GM10847 (cell line): ENCODE results near the gene ENTR1.

Source experiments
- POLR2A ChIP-seq: IDR thresholded peaks from 2 replicates; pipeline ENCODE4 v1.6.1; 2011; ENCODE audit not compliant: insufficient read length; ENCODE audit errors: extremely low read depth

The ENTR1 gene

DNA sequence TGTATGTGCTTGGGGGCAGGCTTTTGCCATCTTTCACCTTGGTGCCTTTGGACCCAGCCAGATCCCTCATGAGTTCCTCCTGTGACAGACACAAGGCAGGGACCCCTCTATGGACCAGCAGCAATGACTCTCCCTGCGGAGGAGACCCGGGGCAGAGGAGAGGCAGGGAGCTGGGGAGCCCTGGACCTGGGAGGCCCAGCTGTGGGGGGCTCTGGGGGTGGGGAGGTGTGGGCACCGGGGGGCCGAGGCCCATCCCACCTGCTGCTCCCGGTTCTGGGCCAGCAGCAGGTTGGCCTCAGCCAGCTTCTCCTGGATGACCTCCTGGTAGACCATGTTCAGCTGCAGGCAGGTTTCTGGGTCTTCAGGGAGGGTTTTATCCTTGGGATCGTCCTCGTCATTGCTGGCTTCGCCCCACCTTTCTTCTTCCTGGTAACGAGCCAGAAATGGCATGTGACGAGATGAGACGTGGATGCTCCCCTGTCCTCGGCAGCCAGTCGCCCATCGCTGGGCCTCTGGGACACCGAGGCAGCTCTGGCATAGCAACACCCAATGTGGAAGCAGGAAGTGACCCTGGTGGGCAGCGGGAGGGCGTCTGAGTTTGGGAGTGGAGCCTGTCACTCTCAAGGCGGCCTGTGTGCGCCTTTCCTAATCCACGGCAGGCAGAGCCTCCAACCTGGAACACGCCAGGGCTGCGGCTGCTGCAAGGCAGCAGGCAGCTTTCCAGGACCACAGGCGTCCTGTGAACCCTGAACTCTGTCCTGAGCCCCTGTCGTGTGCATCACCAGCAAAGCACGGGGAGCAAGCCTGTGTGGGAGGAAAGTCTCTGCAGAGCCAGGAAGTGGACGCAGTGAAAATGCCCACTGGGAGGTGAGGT, 14.8 kb downstream of the ENTR1 start:
- no peak for TF ChIP-seq POLR2A

DNA sequence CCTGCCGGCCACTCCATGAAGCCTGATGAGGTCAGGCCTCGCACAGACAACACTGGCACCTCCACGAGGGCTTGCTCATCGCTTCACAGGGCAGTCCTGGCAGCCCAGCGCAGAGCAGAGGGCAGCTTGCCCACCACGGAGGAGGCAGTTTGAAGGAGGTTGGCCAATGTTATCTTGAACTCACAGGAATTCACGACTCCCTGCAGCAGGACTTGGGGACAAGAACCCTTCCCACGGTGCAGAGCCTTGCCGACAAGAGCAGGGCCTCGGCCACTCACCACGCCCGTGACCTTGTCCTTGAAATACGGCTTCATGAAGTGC, 15.4 kb downstream of the ENTR1 start:
- no peak for TF ChIP-seq POLR2A

DNA sequence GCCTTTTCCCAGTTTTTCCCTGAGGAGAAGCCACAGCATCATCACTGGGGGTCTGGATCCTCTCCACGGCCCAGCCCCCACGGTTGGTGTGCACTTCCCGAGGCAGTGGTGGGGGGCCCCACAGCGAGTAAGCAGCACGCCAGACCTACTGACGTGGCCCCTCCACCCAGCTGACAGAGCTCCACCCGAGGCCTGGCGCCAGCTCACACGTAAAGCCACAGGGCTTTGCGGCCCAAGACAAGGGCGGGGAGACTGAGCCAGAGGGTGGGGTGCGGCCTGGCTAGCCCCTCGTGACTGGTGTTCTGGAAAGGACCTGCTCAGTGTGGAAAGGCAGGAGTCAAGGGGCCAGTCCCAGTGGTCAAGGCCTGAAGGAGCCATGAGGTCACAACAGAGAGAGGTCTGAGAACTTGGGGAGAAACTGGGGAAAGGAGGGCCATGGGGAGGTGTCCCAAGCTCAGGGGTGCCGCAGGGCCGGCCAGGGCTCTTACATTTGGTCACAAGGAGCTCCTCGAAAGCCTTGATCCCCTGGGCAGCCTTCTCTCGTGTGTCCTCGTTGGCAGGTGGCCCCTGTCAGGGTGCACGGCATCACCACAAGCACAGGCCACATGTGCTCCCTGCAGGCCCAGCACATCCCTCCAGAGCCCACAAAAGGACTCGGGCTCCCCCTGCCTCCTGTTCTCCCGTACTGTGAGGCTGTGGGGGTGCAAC, 15.9 kb downstream of the ENTR1 start:
- no peak for TF ChIP-seq POLR2A

DNA sequence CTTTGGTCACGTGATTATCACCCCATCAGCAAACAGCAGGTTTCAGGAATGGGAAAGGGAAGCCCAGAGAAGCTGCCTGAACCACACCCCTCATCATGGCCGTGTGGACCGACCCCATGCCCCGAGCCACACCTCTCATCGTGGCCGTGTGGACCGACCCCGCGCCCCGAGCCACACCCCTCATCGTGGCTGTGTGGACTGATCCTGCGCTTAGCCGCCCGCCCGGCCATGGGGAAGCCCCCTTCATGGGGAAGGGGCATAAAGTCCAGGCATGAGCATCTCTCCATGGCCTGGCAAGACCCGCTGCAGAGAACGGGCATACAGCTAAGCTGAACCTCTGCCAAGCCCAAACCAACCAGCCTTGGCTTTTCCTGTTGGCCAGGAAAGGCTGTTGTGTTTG, 16.9 kb downstream of the ENTR1 start:
- no peak for TF ChIP-seq POLR2A

DNA sequence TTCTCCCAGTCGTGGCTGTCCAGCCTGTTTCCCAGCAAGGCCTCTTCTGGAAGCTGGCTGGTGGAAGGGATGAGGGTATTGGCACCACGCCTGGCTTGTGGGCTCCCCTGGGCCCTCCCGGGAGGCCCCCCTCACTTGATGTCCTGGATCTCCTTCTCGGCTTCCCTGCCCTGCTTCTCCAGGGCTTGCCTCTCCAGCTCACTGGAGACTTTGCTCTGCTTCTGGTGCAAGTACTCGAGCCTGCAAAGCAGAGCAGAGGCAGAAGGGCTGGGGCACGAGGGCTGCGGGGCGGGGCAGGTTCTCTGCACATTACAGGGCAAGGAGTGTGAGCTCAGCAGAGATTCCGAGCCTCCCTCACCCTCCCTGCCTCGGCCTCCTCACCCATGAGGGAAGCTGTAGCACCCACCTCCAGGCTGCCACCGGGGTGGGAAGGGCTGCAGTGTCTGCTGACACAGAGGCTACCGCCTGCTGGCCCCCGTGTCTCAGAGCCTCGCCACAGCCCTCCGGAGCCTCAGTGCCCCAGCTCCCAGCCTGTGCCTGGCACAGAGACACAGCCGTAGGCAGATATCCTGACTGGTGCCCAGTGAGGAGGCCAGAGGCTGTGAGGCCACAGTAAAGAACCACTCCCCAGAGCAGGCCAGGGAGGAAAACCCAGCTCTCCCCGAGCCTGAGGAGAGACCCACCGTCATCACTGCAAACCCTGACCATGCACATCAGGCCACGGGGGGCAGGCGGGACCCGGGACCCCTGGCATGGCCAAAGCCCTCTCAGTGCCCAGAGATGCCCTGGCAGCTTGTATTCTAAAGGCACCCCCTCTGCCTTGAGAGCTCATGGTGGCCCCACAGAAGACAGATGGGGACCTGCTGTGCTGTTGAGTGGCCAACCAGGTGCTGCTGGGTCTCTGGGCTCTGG, 17.6 kb downstream of the ENTR1 start:
- TF ChIP-seq POLR2A, result no peak

DNA sequence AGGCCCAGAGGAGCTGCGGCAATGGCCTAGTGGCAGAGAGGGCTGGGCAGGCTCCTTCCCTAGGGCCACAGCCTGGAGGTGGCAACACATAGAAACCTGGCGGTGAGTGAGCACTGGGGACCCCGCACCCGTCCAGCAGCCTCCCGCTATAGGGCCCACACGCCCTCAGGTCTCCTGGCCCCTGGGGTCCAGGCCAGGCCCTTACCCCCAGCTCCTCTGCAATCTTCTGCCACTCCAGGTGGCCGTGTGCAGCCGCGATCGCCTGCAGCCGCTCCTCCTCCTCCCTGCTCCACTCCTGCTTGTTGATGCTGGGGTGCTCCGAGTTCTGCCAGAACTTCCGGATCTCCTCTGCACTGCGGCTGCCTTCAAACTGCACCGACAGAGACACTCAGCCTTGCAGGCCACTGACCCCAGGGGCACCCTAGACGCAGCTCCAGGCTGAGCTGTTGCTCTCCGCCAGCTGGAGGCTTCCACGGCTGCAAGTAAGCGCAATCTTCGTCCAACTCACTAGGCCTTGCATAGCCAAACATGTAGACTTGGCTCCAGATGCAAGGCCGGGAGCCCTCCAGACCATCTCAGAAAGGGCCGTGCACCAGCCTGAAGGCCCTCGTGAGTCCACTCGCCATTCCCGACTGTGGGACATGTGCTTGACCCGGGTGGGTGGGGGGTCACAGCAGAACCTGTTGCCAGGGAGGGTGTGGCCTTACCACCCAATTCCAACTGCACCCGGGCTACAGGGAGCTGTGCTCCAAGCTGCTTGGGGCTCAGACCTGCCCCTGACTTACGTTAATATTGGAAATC, 18.5 kb downstream of the ENTR1 start:
- TF ChIP-seq POLR2A, result no peak

DNA sequence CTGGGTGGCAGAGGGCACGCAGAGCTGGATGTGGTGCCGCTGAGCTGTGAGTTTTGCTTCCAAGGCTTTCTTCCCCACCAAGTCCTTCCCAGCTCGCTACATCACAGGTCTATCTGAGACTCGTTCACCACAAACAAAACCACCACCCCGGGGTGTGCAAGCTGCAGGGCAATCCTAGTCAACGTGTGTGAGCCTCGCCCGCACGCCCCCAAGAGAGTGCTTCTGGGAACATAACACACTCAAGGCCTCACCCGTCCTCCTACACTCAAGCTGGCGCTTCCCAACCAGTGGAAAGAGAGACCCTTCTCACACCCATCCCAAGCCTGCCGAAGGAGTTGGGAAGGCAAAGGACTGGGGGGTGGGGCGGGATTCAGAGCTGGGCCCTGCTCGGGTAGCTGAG, 21.0 kb downstream of the ENTR1 start:
- no peak for TF ChIP-seq POLR2A

DNA sequence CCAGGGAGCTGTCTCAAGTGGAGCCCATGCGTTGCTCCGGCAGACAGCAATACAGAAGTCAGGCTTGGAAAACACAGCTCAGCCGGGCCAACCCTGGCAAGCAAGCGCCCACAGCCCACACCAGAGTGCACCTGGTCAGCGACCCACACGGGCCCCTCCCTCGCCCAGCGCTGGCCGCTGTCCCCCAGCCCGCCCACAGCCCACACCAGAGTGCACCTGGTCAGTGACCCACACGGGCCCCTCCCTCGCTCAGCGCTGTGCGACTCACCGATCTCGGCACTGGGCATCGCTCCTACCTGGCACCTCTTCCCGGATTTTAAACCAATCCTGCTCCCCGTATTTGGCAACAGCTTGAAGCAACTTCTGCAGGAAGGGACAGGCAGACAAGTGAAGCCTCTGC, 23.2 kb downstream of the ENTR1 start:
- TF ChIP-seq POLR2A, result no peak

DNA sequence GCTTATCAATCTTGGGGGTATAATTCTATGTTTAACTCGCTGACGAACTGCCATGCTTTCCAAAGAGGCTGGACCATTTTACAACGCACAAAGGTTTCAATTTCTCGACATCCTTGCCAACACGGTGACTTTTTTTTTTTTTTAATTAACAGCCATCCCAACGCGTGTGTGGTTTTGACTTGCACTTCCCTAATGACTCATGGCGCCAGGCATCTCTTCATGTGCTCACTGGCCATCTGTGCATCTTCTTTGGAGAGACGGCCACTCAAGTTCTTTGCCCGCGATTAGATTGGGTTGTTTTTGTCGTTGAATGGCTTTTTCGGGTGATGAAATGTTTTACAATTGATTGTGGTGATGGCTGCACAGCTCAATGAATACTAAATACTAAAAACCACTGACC, 24.4 kb downstream of the ENTR1 start:
- no peak for TF ChIP-seq POLR2A

DNA sequence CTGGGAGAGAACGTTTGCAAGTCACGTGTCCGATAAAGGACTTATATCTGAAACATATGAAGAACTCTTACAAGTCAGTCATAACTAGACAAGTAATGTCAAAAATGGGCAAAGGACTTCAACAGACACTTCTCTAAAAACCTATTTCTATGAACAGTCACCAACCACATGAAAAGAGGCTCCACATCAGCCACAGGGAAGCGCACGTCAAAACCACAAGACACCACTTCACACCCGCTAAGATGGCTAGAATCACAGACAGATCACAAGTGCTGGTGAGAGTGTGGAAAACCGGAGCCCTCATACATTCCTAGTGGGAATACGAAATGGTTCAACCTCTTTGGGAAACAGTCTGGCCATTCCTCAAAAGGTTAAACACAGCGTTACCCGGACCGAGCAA, 25.4 kb downstream of the ENTR1 start:
- no peak for TF ChIP-seq POLR2A

DNA sequence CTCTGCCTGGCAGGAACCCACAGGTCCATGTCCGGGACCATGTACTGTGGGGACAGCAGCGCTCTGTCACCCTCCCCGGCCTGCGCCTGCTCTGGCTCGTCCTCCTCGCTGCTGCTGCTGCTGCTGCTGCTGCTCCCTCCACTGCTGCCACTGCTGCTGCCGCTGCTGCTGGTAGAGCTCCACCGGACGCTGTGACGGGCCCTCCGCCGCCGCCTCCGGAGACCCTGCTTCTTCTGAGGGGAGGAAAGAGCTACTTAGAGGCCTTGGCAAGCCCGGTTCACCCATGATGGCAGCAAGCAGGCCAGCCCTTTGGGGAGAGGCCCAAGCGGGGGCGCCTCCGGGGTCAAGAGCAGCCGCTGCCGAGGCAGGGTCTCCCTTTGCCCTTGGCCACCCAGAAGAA, 27.0 kb downstream of the ENTR1 start:
- TF ChIP-seq POLR2A, result no peak

DNA sequence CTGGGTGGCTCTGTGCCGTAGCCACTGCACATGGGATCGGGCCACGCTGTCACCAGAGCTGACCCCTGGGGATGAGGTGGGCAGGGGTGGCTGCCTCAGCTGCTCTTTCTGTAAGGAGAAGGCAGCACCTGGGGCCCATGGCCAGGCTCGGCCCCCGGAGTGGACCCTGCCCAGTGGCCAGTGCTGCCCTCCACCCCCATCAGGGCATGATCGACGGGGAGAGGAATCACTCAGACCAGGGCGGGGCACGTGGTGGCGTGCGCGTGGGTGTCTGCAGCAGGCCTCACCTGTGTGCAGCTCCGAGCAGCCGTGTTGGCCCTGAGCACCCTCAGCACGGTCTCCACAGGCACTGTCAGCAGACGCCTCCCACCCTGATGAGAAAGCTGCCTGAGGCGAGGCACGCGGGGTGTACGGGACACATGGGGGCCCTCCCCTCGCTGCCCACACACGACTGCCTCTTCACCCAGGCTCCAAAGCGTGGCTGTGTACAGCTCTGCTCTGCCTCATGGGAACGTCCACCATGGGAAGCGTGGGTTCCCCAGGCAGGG, 28.4 kb downstream of the ENTR1 start:
- TF ChIP-seq POLR2A, result no peak

DNA sequence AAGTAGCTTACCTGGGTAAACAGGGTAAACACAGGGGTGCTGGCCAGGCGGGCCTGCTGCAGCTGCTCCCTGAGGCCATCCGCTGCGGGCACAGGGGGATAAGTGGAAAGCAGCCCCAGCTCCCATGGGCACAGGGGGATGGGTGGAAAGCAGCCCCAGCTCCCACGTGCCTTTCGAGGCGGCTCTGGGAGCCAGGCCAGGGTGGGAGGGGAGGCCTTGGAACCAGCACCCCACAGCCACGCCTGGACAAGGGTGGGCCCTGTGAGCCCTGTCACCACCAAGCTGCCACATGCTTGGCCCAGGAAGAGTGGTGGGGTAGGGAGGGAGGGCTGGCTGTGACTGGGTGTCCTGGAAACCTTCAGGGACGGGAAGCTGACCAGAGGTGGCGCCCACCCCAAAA, 29.1 kb downstream of the ENTR1 start:
- no peak for TF ChIP-seq POLR2A

DNA sequence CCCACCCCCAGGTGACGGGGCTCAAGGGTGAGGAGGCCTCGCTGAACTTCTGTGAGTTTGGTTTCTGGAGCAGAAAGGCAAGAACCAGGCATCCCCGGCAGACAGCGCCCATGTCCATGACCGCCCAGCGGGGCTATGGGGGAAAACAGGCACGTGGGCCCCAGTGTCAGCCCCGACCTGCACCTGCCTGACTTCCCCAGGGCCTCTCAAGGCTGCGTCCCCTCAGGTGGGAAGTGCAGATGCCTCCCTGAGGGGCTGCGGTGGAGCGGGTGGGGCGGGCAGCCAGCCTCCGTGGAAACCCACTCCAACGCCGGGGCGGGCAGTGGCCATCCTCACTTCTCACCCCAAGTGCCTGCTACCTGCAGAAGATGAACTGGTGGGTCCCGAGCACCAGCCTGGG, 30.0 kb downstream of the ENTR1 start:
- TF ChIP-seq POLR2A, result no peak

DNA sequence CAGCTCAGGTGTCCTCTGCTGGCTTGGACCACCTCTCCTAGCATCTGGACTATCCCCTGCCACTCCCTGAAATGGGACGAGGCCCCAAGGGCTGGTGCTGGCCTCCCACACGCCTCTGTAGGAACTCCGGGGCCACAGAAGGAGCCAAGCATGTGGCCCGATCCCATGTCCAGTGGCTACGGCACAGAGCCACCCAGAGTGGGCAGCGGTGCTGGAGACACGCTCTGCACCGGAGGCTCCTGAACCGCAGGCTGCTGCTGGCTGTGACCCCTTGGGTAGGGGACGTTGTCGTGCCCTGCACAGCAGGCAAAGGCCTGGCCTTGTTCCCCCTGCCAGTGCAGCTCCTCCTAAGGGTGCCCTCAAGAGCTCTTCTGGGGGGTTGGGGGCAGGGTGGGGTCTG, 30.5 kb downstream of the ENTR1 start:
- TF ChIP-seq POLR2A, result no peak
